IPS-20b (cell line): ENCODE results near the gene TMEM225B.
"Not testable (repeated sequence)": the region's sequence is repeated elsewhere in the genome, so short reads cannot be mapped to it uniquely, and the experiment has no call there.

Experiments used
- H3K27ac ChIP-seq: one replicate; pipeline ENCODE4 v1.5.1; 2013; ENCODE audit warnings: low read length
- H3K27me3 ChIP-seq: 2 replicates; pipeline ENCODE4 v1.6.1; 2013; ENCODE audit warnings: mild to moderate bottlenecking, low read length, inconsistent platforms; ENCODE audit not compliant: insufficient read depth
- H3K36me3 ChIP-seq: 2 replicates; pipeline ENCODE4 v1.6.1; 2013; ENCODE audit warnings: low read depth, mild to moderate bottlenecking, inconsistent platforms, low read length, moderate library complexity; ENCODE audit not compliant: insufficient read depth
- H3K4me1 ChIP-seq: 2 replicates; pipeline ENCODE4 v1.6.1; 2013; ENCODE audit warnings: mild to moderate bottlenecking, control low read depth, inconsistent platforms, low read length, moderate library complexity; ENCODE audit not compliant: insufficient read depth
- H3K4me3 ChIP-seq: 2 replicates; pipeline ENCODE4 v1.5.1; 2013; ENCODE audit warnings: mild to moderate bottlenecking, low read length, inconsistent platforms
- H3K9ac ChIP-seq: 2 replicates; pipeline ENCODE4 v1.6.1; 2013; ENCODE audit warnings: low read depth, mild to moderate bottlenecking, inconsistent platforms, low read length, moderate library complexity
- H3K9me3 ChIP-seq: 2 replicates; pipeline ENCODE4 v1.6.1; 2013; ENCODE audit warnings: mild to moderate bottlenecking, low read depth, low read length, inconsistent platforms; ENCODE audit not compliant: insufficient read depth

The TMEM225B gene

DNA sequence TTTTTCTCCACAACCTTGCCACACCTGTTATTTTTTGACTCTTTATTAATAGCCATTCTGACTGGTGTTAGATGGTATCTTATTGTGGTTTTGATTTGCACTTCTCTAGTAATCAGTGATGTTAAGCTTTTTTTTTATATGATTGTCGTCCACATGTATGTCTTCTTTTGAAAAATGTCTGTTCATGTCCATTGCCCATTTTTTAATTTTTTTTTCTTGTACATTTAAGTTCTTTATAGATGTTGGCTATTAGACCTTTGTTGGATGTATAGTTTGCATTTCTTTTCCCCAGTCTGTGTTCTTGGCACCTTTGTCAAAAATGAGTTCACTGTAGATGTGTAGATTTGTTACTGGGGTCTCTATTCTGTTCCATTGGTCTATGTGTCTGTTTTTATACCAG lies 47.5 kb downstream of the TMEM225B start:
- Histone ChIP-seq H3K4me3 (no peak overlapping the region), H3K4me1 (no peaks in the 10 kb centered on the region), H3K9ac (no peak overlapping the region), H3K36me3 (no peaks in the 10 kb centered on the region), H3K27me3 (no peaks in the 10 kb centered on the region), H3K27ac (no peak overlapping the region), H3K9me3 (peaks cover 3% of the 10 kb centered on the region; the same call in 1 of the 2 replicates)

DNA sequence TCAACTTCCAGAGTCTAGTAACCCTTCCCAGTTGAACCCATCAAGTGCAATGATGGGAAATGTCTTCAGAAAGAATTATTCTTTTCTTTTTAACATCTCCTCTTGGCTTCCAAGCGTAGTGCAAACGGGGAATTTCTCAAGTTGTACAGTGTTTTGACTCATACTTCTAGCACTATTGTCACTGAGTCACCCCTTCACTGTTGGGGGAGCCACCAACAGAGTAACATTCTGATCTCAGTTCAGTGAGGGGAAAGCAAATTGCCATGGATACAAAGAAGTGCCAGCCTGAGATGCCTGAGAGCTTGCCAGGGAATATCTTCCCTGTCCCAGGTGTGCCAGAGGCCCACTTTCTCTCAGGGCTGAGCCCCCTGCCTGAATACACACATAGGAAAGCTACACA lies 50.8 kb downstream of the TMEM225B start:
- Histone ChIP-seq H3K9ac (no peak overlapping the region), H3K4me1 (no peaks in the 10 kb centered on the region), H3K4me3 (no peak overlapping the region), H3K27me3 (no peaks in the 10 kb centered on the region), H3K27ac (no peak overlapping the region), H3K9me3 (peaks cover 3% of the 10 kb centered on the region; the same call in 1 of the 2 replicates), H3K36me3 (no peaks in the 10 kb centered on the region)

DNA sequence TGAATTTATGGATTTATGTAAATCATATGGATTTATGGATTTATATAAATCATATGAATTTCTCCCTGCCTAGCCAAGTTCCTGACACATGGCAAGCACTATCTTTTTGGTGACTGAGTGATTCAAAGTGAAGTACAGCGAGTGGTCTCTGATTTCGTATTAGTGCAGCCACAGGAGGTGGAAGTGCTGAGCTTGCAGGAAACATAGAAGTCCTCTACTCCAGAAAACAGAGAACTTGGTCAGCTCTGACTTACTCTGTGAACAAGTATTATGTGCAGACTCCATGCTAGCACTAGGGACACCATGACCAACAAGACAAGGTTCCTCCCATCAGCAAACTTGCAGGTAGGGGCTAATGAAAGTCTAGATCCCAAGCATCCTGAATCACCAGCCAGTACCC lies 53.2 kb downstream of the TMEM225B start:
- H3K27me3 ChIP-seq, result no peaks in the 10 kb centered on the region
- no peak overlapping the region for H3K9ac ChIP-seq
- no peaks in the 10 kb centered on the region for H3K36me3 ChIP-seq
- H3K27ac ChIP-seq, result no peak overlapping the region
- H3K4me3 ChIP-seq, result no peak overlapping the region
- no peaks in the 10 kb centered on the region for H3K9me3 ChIP-seq
- H3K4me1 ChIP-seq, result no peaks in the 10 kb centered on the region

DNA sequence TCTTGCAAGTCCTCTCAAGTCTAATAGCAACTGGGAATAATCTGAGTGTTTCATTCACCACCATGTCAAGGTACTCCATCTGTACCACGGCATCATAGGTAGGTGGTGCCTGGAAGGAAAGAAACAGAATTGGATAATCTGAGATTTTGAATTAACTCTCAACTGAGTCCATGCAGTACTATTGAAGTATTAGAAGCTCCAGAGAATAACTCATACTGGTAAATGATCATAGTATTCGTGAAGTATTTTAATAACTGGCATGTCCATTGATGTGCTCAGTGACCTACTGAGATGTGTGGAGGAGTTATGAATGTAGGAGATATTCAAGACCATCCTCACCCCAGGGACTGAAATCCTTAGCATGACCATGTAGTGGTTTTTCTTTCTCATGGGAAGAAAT lies 54.6 kb downstream of the TMEM225B start:
- Histone ChIP-seq H3K9ac (no peak overlapping the region), H3K9me3 (no peaks in the 10 kb centered on the region), H3K4me1 (no peaks in the 10 kb centered on the region), H3K27ac (no peak overlapping the region), H3K36me3 (no peaks in the 10 kb centered on the region), H3K27me3 (no peaks in the 10 kb centered on the region), H3K4me3 (no peak overlapping the region)

DNA sequence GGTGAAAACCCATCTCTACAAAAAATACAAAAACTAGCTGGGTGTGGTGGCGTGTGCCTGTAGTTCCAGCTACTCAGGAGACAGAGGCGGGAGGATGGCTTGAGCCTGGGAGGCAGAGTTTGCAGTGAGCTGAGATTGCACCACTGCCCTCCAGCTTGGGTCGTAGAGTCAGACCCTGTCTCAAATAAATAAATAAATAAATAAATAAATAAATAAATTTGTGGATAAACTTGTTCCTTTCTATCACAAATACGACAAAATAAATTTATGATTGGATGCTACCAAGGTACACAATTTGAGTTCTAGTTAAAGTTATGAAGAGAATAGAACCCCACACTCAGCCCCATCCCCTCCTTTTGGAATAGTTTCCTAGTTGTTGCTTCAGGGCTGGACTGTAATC lies 55.2 kb downstream of the TMEM225B start:
- not testable (repeated sequence) for H3K27ac ChIP-seq, H3K9ac ChIP-seq, H3K4me3 ChIP-seq, H3K36me3 ChIP-seq, H3K9me3 ChIP-seq, H3K4me1 ChIP-seq, H3K27me3 ChIP-seq

DNA sequence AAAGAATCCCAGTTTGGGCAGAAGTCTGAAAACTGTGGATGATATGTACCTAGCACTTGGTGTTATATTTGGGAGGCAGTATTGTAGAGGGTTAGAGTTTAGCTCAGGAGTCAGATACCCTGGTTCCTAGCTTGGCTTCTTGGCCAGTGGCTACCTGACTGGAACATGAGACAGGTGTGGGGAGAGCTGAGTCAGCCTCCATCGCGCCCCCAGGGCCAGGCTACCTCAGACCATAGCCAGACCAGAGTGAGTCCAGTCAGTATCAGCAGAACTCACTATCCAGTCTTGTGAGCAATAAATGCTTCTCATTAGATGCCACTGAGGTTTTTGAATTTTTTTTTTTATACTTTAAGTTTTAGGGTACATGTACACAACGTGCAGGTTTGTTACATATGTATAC lies 55.7 kb downstream of the TMEM225B start:
- Histone ChIP-seq H3K27me3 (no peaks in the 10 kb centered on the region), H3K27ac (no peak overlapping the region), H3K4me3 (no peak overlapping the region), H3K4me1 (no peaks in the 10 kb centered on the region), H3K9me3 (no peaks in the 10 kb centered on the region), H3K9ac (no peak overlapping the region), H3K36me3 (no peaks in the 10 kb centered on the region)

DNA sequence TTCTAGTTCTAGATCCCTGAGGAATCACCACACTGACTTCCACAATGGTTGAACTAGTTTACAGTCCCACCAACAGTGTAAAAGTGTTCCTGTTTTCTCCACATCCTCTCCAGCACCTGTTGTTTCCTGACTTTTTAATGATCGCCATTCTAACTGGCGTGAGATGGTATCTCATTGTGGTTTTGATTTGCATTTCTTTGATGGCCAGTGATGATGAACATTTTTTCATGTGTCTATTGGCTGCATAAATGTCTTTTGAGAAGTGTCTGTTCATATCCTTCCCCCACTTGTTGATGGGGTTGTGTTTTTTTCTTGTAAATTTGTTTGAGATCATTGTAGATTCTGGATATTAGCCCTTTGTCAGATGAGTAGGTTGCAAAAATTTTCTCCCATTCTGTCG lies 56.6 kb downstream of the TMEM225B start:
- H3K9me3 ChIP-seq, H3K4me3 ChIP-seq, H3K27ac ChIP-seq, H3K36me3 ChIP-seq, H3K27me3 ChIP-seq, H3K9ac ChIP-seq, H3K4me1 ChIP-seq: not testable (repeated sequence)

DNA sequence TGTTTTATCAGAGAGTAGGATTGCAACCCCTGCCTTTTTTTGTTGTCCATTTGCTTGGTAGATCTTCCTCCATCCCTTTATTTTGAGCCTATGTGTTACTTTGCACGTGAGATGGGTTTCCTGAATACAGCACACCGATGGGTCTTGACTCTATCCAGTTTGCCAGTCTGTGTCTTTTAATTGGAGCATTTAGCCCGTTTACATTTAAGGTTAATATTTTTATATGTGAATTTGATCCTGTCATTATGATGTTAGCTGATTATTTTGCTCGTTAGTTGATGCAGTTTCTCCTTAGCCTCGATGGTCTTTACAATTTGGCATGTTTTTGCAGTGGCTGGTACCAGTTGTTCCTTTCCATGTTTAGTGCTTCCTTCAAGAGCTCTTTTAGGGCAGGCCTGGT lies 59.8 kb downstream of the TMEM225B start:
- not testable (repeated sequence) for H3K4me1 ChIP-seq, H3K27me3 ChIP-seq, H3K9ac ChIP-seq, H3K27ac ChIP-seq, H3K9me3 ChIP-seq, H3K4me3 ChIP-seq, H3K36me3 ChIP-seq
